Prostate gland (tissue), 2 donors: Measurements from ENCODE around the gene DNAAF6. TPM values are rescaled to one million over a fixed set of nuclear protein-coding genes. Genes with fewer than 3 reads are reported as not detected.

Experiments
- DNase-seq: peaks from one replicate; pipeline ENCODE4 v3.0.0-alpha.2; 2019; ENCODE audit warnings: low spot score
- H3K27ac ChIP-seq, 2 donors: fragments of 200-600 bp; sonication (generic); 2 replicates each; pipeline ENCODE4 v1.5.1; 2017 to 2019
- H3K27me3 ChIP-seq: fragments of 200-600 bp; sonication (generic); replicated peaks from 2 replicates; pipeline ENCODE4 v1.5.1; 2019; ENCODE audit not compliant: insufficient read depth
- H3K36me3 ChIP-seq, 2 donors: fragments of 200-600 bp; sonication (generic); 1 replicate in 1 of 2; 2 replicates in 1 of 2; pipeline versions ENCODE4 v1.5.1 to v1.8.1; 2017 to 2019
- H3K4me1 ChIP-seq: fragments of 200-600 bp; sonication (generic); replicated peaks from 2 replicates; pipeline ENCODE4 v1.5.1; 2019
- H3K4me3 ChIP-seq, 2 donors: fragments of 200-600 bp; sonication (generic); 2 replicates each; pipeline ENCODE4 v1.5.1; 2017 to 2019
- H3K9me3 ChIP-seq: fragments of 200-600 bp; sonication (generic); 2 replicates; pipeline ENCODE4 v1.5.1; 2017
- CTCF ChIP-seq, 4 experiments: fragments of 200-600 bp in 2 of 4; fragments of 450-650 bp in 2 of 4; sonication (generic) in 2 of 4; IDR thresholded peaks; 1 replicate in 3 of 4; 2 replicates in 1 of 4; pipeline ENCODE4 v1.5.1; 2016 to 2019; ENCODE audit warnings: antibody characterized with exemption in 4 of 4, mild to moderate bottlenecking in 2 of 4, moderate library complexity in 2 of 4
- POLR2A ChIP-seq: fragments of 450-650 bp; IDR thresholded peaks from one replicate; pipeline ENCODE4 v1.6.1; 2016; ENCODE audit warnings: antibody characterized with exemption, mild to moderate bottlenecking
- POLR2AphosphoS5 ChIP-seq: sonication (generic); formaldehyde crosslinking; IDR thresholded peaks from one replicate; pipeline ENCODE4 v1.6.1; 2017; ENCODE audit warnings: antibody characterized with exemption
- WGBS: methylation state at CpG from one replicate; pipeline ENCODE4 v1.1.5; 2018; 5-methylcytosine and 5-hydroxymethylcytosine counted together
- intact Hi-C: fragments of 100-400 bp; cut with DNase I; formaldehyde crosslinking; loops from one replicate; pipeline ENCODE4 v1.14.2; 2022
- total RNA-seq, 2 donors: library from RNA; depleted of rRNA; stranded (reverse); fragments of >200 nt; gene quantifications; one replicate each; pipeline ENCODE4 v1.1.0, GENCODE V29; 2016

Gene DNAAF6
- total RNA-seq, 2 donors from 2014 or later: 1.4 TPM; not detected in 1

DNA sequence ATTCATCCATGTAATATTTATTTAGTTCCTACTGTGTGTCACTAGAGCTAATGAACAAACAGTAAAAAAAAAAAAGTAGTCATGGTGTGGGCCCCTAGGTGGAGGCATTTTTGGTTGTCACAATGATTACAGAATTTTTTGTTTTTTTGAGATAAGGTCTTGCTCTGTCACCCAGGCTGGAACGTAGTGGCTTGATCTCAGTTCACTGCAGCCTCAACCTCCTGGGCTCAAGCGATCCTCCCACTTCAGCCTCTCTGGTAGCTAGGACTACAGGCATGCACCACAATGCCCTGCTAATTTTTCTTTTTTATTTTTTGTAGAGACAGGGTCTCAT lies 22.0 kb downstream of the DNAAF6 start:
- Histone ChIP-seq H3K4me3 (no peak overlapping the region), H3K27ac (no peak overlapping the region), H3K9me3 (no peaks in the 10 kb centered on the region), H3K27me3 (no peaks in the 10 kb centered on the region), H3K36me3 (no peaks in the 10 kb centered on the region), H3K4me1 (no peaks in the 10 kb centered on the region)
- 83% methylated on average over 2 of the region's 2 CpGs for WGBS
- intact Hi-C loops: no loop called here
- TF ChIP-seq POLR2A: no peak
- no peak for TF ChIP-seq CTCF (IDR thresholded peaks at IDR 0.05)
- no peak for TF ChIP-seq POLR2AphosphoS5
- no peak for DNase-seq

- Histone ChIP-seq H3K9me3 (no peaks in the 10 kb centered on the region), H3K4me1 (no peaks in the 10 kb centered on the region), H3K4me3 (no peak overlapping the region), H3K27me3 (no peaks in the 10 kb centered on the region), H3K27ac (no peak overlapping the region), H3K36me3 (no peaks in the 10 kb centered on the region)
- intact Hi-C loops: no loop called here
- 8% methylated on average over 13 of the region's 41 CpGs for WGBS
- DNase-seq: no peak
- TF ChIP-seq CTCF (IDR thresholded peaks at IDR 0.05): no peak
- TF ChIP-seq POLR2A: no peak
- TF ChIP-seq POLR2AphosphoS5: no peak
Observed at GRCh38 chrX:107272431-107272921, 66.1 kb downstream of the DNAAF6 start.

DNA sequence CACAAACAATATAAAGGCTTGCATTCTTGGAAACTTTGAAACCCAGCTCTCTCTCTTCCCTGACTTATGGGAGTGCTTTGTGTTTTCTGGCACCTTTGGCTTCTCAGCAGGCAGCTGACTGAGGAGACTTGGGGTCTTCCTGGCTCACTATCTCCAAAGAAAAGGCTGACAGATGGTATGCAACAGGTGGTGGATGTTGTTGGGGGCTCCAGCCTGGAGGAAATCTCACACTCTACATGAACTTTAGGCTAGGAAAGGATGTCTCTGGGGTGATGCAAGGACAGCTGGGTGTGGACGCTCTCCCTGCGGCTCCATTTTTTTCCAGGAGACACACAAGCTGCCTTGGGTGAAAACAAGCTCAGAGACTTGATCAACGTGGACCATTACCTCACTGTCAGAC lies 67.4 kb downstream of the DNAAF6 start:
- Histone ChIP-seq H3K4me1 (no peaks in the 10 kb centered on the region), H3K27ac (no peak overlapping the region), H3K36me3 (no peaks in the 10 kb centered on the region), H3K27me3 (no peaks in the 10 kb centered on the region), H3K9me3 (no peaks in the 10 kb centered on the region), H3K4me3 (no peak overlapping the region)
- 74% methylated on average over 3 of the region's 3 CpGs for whole genome bisulfite sequencing
- TF ChIP-seq POLR2AphosphoS5 (no peak), POLR2A (no peak), CTCF (IDR thresholded peaks at IDR 0.05) (no peak)
- intact Hi-C loops: no loop called here
- DNase-seq: no peak

DNA sequence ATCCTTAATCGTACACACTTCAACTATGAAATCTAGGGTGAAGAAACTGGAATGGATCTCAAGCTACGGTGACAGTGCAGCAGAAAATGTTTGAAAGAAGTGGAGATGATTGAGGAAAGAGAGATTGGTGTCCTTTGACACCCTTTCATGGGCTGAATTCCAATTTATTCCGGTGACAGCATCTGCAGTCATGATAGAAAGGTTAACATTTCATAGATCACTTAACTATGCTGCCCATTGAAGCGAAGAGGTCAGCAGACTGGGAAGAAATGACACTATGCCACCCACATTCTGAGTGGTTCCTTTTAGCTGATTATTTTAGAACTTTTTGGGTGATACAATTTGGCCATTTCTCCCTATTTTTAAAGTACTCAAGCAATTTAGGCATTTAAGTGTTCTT lies 82.3 kb downstream of the DNAAF6 start:
- Histone ChIP-seq H3K9me3 (no peaks in the 10 kb centered on the region), H3K4me3 (no peak overlapping the region), H3K27me3 (no peaks in the 10 kb centered on the region), H3K27ac (no peak overlapping the region), H3K36me3 (no peaks in the 10 kb centered on the region), H3K4me1 (no peaks in the 10 kb centered on the region)
- DNase-seq: no peak
- no peak for TF ChIP-seq POLR2AphosphoS5
- no peak for TF ChIP-seq CTCF (IDR thresholded peaks at IDR 0.05)
- no peak for TF ChIP-seq POLR2A
- WGBS: 89% methylated on average over 4 of the region's 4 CpGs
- intact Hi-C loops: no loop called here

GRCh38 chrX:107290019-107290418 lies 83.6 kb downstream of the DNAAF6 start:
- H3K4me3 ChIP-seq: no peak overlapping the region
- H3K27me3 ChIP-seq: no peaks in the 10 kb centered on the region
- TF ChIP-seq POLR2AphosphoS5 (no peak), POLR2A (no peak), CTCF (IDR thresholded peaks at IDR 0.05) (no peak)
- DNase-seq: no peak
- WGBS: 74% methylated on average over 2 of the region's 2 CpGs
- no peaks in the 10 kb centered on the region for H3K4me1 ChIP-seq
- intact Hi-C loops: no loop called here
- H3K9me3 ChIP-seq: no peaks in the 10 kb centered on the region
- H3K36me3 ChIP-seq: no peaks in the 10 kb centered on the region
- no peak overlapping the region for H3K27ac ChIP-seq
